ENCODE data around the gene ASCL5.
A peak's percentile ranks its signal among the peaks of the same experiment; 100 is the strongest.

ASCL5 gene

GRCh38 chr1:201085902-201086735 lies 40.9 kb downstream of the ASCL5 start:
- peak in 1 of 2 experiments; percentile 36 for DNase-seq (ENCODE audit: low read depth in 2 of 2)

GRCh38 chr1:201084295-201084694 lies 42.7 kb downstream of the ASCL5 start:
- DNase-seq (ENCODE audit: low read depth in 2 of 2): no peak

GRCh38 chr1:201083741-201084140 lies 43.2 kb downstream of the ASCL5 start:
- DNase-seq (ENCODE audit: low read depth in 2 of 2): no peak

- DNase-seq (ENCODE audit: low read depth in 2 of 2): no peak
These were observed 46.8 kb downstream of the ASCL5 start for GRCh38 chr1:201080135-201080534.

- DNase-seq (ENCODE audit: low read depth in 2 of 2): no peak
These were observed 49.2 kb downstream of the ASCL5 start for GRCh38 chr1:201077736-201078135.

GRCh38 chr1:201077116-201077515 lies 49.9 kb downstream of the ASCL5 start:
- no peak for DNase-seq (ENCODE audit: low read depth in 2 of 2)

- DNase-seq (ENCODE audit: low read depth in 2 of 2): no peak
These were observed 50.9 kb downstream of the ASCL5 start for GRCh38 chr1:201076092-201076491.

GRCh38 chr1:201074018-201074417 lies 53.0 kb downstream of the ASCL5 start:
- no peak for DNase-seq (ENCODE audit: low read depth in 2 of 2)

GRCh38 chr1:201072922-201073321 lies 54.1 kb downstream of the ASCL5 start:
- no peak for DNase-seq (ENCODE audit: low read depth in 2 of 2)

- no peak for DNase-seq (ENCODE audit: low read depth in 2 of 2)
These were observed 54.8 kb downstream of the ASCL5 start for GRCh38 chr1:201072149-201072548.

GRCh38 chr1:201069636-201070035 lies 57.3 kb downstream of the ASCL5 start:
- no peak for DNase-seq (ENCODE audit: low read depth in 2 of 2)

GRCh38 chr1:201068976-201069375 lies 58.0 kb downstream of the ASCL5 start:
- no peak for DNase-seq (ENCODE audit: low read depth in 2 of 2)

- DNase-seq (ENCODE audit: low read depth in 2 of 2): no peak
These were observed 60.0 kb downstream of the ASCL5 start for GRCh38 chr1:201066986-201067385.

GRCh38 chr1:201065686-201066085 lies 61.3 kb downstream of the ASCL5 start:
- DNase-seq (ENCODE audit: low read depth in 2 of 2): no peak

GRCh38 chr1:201064806-201065205 lies 62.2 kb downstream of the ASCL5 start:
- no peak for DNase-seq (ENCODE audit: low read depth in 2 of 2)
